DOHH2 (cell line): ENCODE results near the gene VSIG4.

Experiments used
- H3F3A ChIP-seq: fragments of 200-600 bp; sonication (generic), shearing (Covaris generic); 2 replicates; pipeline ENCODE4 v1.6.0; 2016; ENCODE audit warnings: antibody characterized with exemption, mild to moderate bottlenecking; ENCODE audit not compliant: control insufficient read depth, insufficient read depth
- H3K27ac ChIP-seq: fragments of 200-600 bp; sonication (generic); 2 replicates; pipeline ENCODE4 v1.5.1; 2014; ENCODE audit warnings: low read depth, mild to moderate bottlenecking, low read length, moderate library complexity
- H3K27me3 ChIP-seq: fragments of 200-600 bp; sonication (generic); 2 replicates; pipeline ENCODE4 v1.6.1; 2014; ENCODE audit warnings: mild to moderate bottlenecking, low read length, mixed read lengths; ENCODE audit not compliant: control insufficient read depth
- H3K36me3 ChIP-seq: fragments of 200-600 bp; sonication (generic); 2 replicates; pipeline ENCODE4 v1.6.1; 2014; ENCODE audit warnings: mild to moderate bottlenecking, low read length, moderate library complexity, mixed read lengths; ENCODE audit not compliant: control insufficient read depth
- H3K4me1 ChIP-seq: fragments of 200-600 bp; sonication (generic); 2 replicates; pipeline ENCODE4 v1.6.1; 2014; ENCODE audit warnings: mild to moderate bottlenecking, low read length, mixed read lengths; ENCODE audit not compliant: control insufficient read depth
- H3K4me2 ChIP-seq: fragments of 200-600 bp; sonication (generic); 2 replicates; pipeline ENCODE4 v1.6.0; 2014; ENCODE audit warnings: mild to moderate bottlenecking, low read length, moderate library complexity
- H3K4me3 ChIP-seq: fragments of 200-600 bp; sonication (generic); 2 replicates; pipeline ENCODE4 v1.5.1; 2014; ENCODE audit warnings: mild to moderate bottlenecking, low read length, mixed read lengths
- H3K79me2 ChIP-seq: fragments of 200-600 bp; sonication (generic); 2 replicates; pipeline ENCODE4 v1.6.1; 2014; ENCODE audit warnings: mild to moderate bottlenecking, low read length, mixed read lengths; ENCODE audit not compliant: control insufficient read depth
- H3K9me2 ChIP-seq: fragments of 200-600 bp; sonication (generic); replicated peaks from 2 replicates; pipeline ENCODE4 v1.6.1; 2014; ENCODE audit warnings: mild to moderate bottlenecking, low read length, mixed read lengths; ENCODE audit not compliant: control insufficient read depth
- H3K9me3 ChIP-seq: fragments of 200-600 bp; sonication (generic); 2 replicates; pipeline ENCODE4 v1.6.1; 2014; ENCODE audit warnings: antibody characterized with exemption, low read length, mixed read lengths; ENCODE audit not compliant: control insufficient read depth, insufficient read depth
- H4K20me1 ChIP-seq: fragments of 200-600 bp; sonication (generic); 2 replicates; pipeline ENCODE4 v1.6.0; 2014; ENCODE audit warnings: low read depth, mild to moderate bottlenecking, antibody characterized with exemption, low read length, moderate library complexity; ENCODE audit not compliant: control insufficient read depth, insufficient read depth
- EZH2phosphoT487 ChIP-seq: fragments of 200-600 bp; sonication (generic); IDR thresholded peaks from 2 replicates; pipeline ENCODE4 v1.6.1; 2017; ENCODE audit warnings: borderline replicate concordance, mild to moderate bottlenecking, antibody characterized with exemption, low read length, moderate library complexity, mixed read lengths
- TF ChIP-seq, protein P1 (sequence below): fragments of 200-600 bp; sonication (generic); IDR thresholded peaks from one replicate; pipeline ENCODE4 v1.5.1; 2014; ENCODE audit warnings: antibody characterized with exemption, mild to moderate bottlenecking, low read depth, low read length; ENCODE audit not compliant: poor library complexity, severe bottlenecking

The VSIG4 gene

GRCh38 chrX:66007851-66008250, 32.0 kb downstream of the VSIG4 start:
- no peak for TF ChIP-seq EZH2phosphoT487
- TF ChIP-seq, protein P1, sequence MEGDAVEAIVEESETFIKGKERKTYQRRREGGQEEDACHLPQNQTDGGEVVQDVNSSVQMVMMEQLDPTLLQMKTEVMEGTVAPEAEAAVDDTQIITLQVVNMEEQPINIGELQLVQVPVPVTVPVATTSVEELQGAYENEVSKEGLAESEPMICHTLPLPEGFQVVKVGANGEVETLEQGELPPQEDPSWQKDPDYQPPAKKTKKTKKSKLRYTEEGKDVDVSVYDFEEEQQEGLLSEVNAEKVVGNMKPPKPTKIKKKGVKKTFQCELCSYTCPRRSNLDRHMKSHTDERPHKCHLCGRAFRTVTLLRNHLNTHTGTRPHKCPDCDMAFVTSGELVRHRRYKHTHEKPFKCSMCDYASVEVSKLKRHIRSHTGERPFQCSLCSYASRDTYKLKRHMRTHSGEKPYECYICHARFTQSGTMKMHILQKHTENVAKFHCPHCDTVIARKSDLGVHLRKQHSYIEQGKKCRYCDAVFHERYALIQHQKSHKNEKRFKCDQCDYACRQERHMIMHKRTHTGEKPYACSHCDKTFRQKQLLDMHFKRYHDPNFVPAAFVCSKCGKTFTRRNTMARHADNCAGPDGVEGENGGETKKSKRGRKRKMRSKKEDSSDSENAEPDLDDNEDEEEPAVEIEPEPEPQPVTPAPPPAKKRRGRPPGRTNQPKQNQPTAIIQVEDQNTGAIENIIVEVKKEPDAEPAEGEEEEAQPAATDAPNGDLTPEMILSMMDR: no peak
- Histone ChIP-seq H3K27me3 (no peaks in the 10 kb centered on the region), H3K4me1 (peaks cover 76% of the 10 kb centered on the region), H3K79me2 (no peaks in the 10 kb centered on the region), H3K36me3 (no peaks in the 10 kb centered on the region), H3K4me2 (no peak overlapping the region), H4K20me1 (no peaks in the 10 kb centered on the region), H3K9me2 (no peaks in the 10 kb centered on the region), H3F3A (peaks cover 13% of the 10 kb centered on the region; the same call in 1 of the 2 replicates), H3K9me3 (no peaks in the 10 kb centered on the region; the same call in 1 of the 2 replicates), H3K4me3 (no peak overlapping the region), H3K27ac (no peak overlapping the region)

GRCh38 chrX:66005830-66006449, 33.9 kb downstream of the VSIG4 start:
- TF ChIP-seq, protein P1: no peak
- no peak for TF ChIP-seq EZH2phosphoT487
- H3K4me1 ChIP-seq: peaks cover 76% of the 10 kb centered on the region
- H3K79me2 ChIP-seq: no peaks in the 10 kb centered on the region
- no peaks in the 10 kb centered on the region for H3K36me3 ChIP-seq
- no peaks in the 10 kb centered on the region for H3K9me2 ChIP-seq
- H3K9me3 ChIP-seq: no peaks in the 10 kb centered on the region; the same call in 1 of the 2 replicates
- H3F3A ChIP-seq: 0 out of 2 replicates have a peak, but pooled peaks cover 3% of the 10 kb centered on the region
- H3K27ac ChIP-seq: peak overlapping the region; percentile 76
- peak overlapping the region; percentile 45 for H3K4me3 ChIP-seq
- no peaks in the 10 kb centered on the region for H3K27me3 ChIP-seq
- no peaks in the 10 kb centered on the region for H4K20me1 ChIP-seq
- H3K4me2 ChIP-seq: peak overlapping the region; percentile 59

- peak overlapping the region; percentile 59 for H3K4me2 ChIP-seq
- H3K4me3 ChIP-seq: peak overlapping the region; percentile 45
- H3K4me1 ChIP-seq: peaks cover 76% of the 10 kb centered on the region
- no peaks in the 10 kb centered on the region for H4K20me1 ChIP-seq
- 0 out of 2 replicates have a peak, but pooled peaks cover 3% of the 10 kb centered on the region for H3F3A ChIP-seq
- H3K27me3 ChIP-seq: no peaks in the 10 kb centered on the region
- H3K36me3 ChIP-seq: no peaks in the 10 kb centered on the region
- H3K27ac ChIP-seq: peak overlapping the region; percentile 76
- H3K9me3 ChIP-seq: no peaks in the 10 kb centered on the region; the same call in 1 of the 2 replicates
- TF ChIP-seq EZH2phosphoT487: no peak
- TF ChIP-seq, protein P1: no peak
- H3K9me2 ChIP-seq: no peaks in the 10 kb centered on the region
- H3K79me2 ChIP-seq: no peaks in the 10 kb centered on the region
Observed at GRCh38 chrX:66004928-66005829, 34.7 kb downstream of the VSIG4 start.
